ENCODE data around the gene CECR2. TPM values are rescaled to one million over a fixed set of nuclear protein-coding genes. Genes with fewer than 3 reads are reported as not detected.

The CECR2 gene
- total RNA-seq, 1 donor from 2014 or later, result 0.17 TPM

GRCh38 chr22:17471886-17472535 lies 102.8 kb downstream of the CECR2 start:
- DNase-seq, result no peak

- DNase-seq, result no peak
These were observed 103.7 kb downstream of the CECR2 start for GRCh38 chr22:17472932-17473331.

- no peak for DNase-seq
These were observed 106.3 kb downstream of the CECR2 start for GRCh38 chr22:17475318-17476230.

GRCh38 chr22:17476838-17477237 lies 107.6 kb downstream of the CECR2 start:
- no peak for DNase-seq

- DNase-seq, result no peak
These were observed 108.2 kb downstream of the CECR2 start for GRCh38 chr22:17477391-17477833.

- no peak for DNase-seq
These were observed 109.9 kb downstream of the CECR2 start for GRCh38 chr22:17479135-17479534.

- no peak for DNase-seq
These were observed 112.2 kb downstream of the CECR2 start for GRCh38 chr22:17481424-17481823.

GRCh38 chr22:17483688-17484372 lies 114.6 kb downstream of the CECR2 start:
- no peak for DNase-seq

GRCh38 chr22:17484608-17485007 lies 115.3 kb downstream of the CECR2 start:
- no peak for DNase-seq

- no peak for DNase-seq
These were observed 117.1 kb downstream of the CECR2 start for GRCh38 chr22:17486313-17486712.

GRCh38 chr22:17486719-17487118 lies 117.5 kb downstream of the CECR2 start:
- DNase-seq, result no peak

- no peak for DNase-seq
These were observed 119.8 kb downstream of the CECR2 start for GRCh38 chr22:17489101-17489500.

- DNase-seq, result no peak
These were observed 121.9 kb downstream of the CECR2 start for GRCh38 chr22:17491090-17491640.

GRCh38 chr22:17492247-17492646 lies 123.0 kb downstream of the CECR2 start:
- DNase-seq, result no peak

- DNase-seq, result no peak
These were observed 124.2 kb downstream of the CECR2 start for GRCh38 chr22:17493419-17493981.

GRCh38 chr22:17496841-17497240 lies 127.6 kb downstream of the CECR2 start:
- no peak for DNase-seq

GRCh38 chr22:17501679-17502285 lies 132.5 kb downstream of the CECR2 start:
- DNase-seq, result peak; percentile 86

- DNase-seq, result no peak
These were observed 138.8 kb downstream of the CECR2 start for GRCh38 chr22:17508110-17508509.

- DNase-seq, result no peak
These were observed 143.7 kb downstream of the CECR2 start for GRCh38 chr22:17512960-17513359.

GRCh38 chr22:17513612-17514011 lies 144.4 kb downstream of the CECR2 start:
- DNase-seq, result no peak

GRCh38 chr22:17514084-17514483 lies 144.8 kb downstream of the CECR2 start:
- no peak for DNase-seq

- DNase-seq, result no peak
These were observed 149.1 kb downstream of the CECR2 start for GRCh38 chr22:17518406-17518805.

All from dermis blood vessel endothelial cell (primary cell).